KOPT-K1 (cell line): ENCODE measurements around the gene BNC2.

Experiments
- H3K27ac ChIP-seq: fragments of 200-600 bp; sonication (generic); 2 replicates; pipeline ENCODE4 v1.5.1; 2016; ENCODE audit warnings: antibody characterized with exemption, mild to moderate bottlenecking, low read depth, low read length; ENCODE audit not compliant: poor library complexity, severe bottlenecking
- H3K36me3 ChIP-seq: fragments of 200-600 bp; sonication (generic); 2 replicates; pipeline ENCODE4 v1.5.1; 2017; ENCODE audit warnings: antibody characterized with exemption, mild to moderate bottlenecking, low read length, moderate library complexity; ENCODE audit not compliant: insufficient read depth
- H3K9me3 ChIP-seq: fragments of 200-600 bp; sonication (generic); 2 replicates; pipeline ENCODE4 v1.5.1; 2017; ENCODE audit warnings: antibody characterized with exemption, low read length, mild to moderate bottlenecking; ENCODE audit not compliant: insufficient read depth, poor library complexity, severe bottlenecking

The BNC2 gene

DNA sequence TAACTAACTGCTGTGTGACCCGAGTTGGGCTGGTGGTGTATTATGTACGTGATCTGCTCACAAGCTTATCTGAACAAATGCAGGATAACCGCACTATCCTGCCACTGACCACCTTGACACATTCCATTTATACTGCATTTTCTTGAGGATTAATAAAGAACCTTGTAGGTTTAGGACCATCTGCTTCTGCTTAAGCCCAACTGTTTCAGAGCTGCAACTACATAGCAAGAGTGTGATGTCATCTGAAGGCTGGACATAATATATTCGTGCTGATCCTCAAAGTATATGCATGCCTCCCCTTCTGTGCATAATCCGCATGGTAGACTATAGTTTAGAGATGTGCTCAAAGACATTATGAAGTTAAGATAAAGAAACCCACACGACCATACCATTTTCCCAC is 435.9 kb downstream of the BNC2 start:
- H3K27ac ChIP-seq: no peak overlapping the region
- H3K36me3 ChIP-seq: no peaks in the 10 kb centered on the region
- H3K9me3 ChIP-seq: no peaks in the 10 kb centered on the region

- Histone ChIP-seq H3K9me3 (no peaks in the 10 kb centered on the region), H3K27ac (no peak overlapping the region), H3K36me3 (no peaks in the 10 kb centered on the region)
These were observed 437.0 kb downstream of the BNC2 start for GRCh38 chr9:16433494-16433893.

DNA sequence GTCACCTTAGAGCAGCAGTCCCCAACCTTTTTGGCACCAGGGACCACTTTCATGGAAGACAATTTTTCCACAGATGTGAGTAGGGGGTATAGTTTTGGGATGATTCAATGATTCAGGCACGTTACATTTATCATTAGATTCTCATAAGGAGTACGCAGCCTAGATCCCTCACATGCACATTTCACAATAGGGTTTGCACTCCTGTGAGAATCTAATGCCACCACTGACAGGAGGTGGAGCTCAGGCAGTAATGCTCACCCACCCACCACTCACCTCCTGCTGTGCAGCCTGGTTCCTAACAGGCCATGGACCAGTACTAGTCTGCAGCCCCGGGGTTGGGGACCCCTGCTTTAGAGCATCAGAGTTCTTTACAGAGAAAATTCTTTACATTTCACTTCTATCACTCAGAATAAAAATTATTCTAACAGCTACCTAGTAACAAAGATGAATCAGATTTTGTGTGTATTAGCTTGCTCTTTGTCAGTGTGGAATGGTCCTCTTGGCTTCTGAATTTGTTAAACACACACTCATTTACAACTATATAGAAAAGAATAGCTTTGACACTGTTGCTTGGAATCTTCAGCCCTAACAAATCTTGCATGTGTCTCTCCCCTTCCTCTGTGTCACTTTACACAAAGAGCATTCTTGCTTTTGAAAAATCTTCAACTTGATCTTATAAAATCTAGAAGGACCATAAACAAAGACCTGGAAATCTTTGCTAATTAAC is 438.6 kb downstream of the BNC2 start:
- H3K36me3 ChIP-seq: no peaks in the 10 kb centered on the region
- H3K9me3 ChIP-seq: no peaks in the 10 kb centered on the region
- no peak overlapping the region for H3K27ac ChIP-seq

- no peaks in the 10 kb centered on the region for H3K9me3 ChIP-seq
- no peaks in the 10 kb centered on the region for H3K36me3 ChIP-seq
- no peak overlapping the region for H3K27ac ChIP-seq
These were observed 440.8 kb downstream of the BNC2 start for GRCh38 chr9:16429671-16430070.

DNA sequence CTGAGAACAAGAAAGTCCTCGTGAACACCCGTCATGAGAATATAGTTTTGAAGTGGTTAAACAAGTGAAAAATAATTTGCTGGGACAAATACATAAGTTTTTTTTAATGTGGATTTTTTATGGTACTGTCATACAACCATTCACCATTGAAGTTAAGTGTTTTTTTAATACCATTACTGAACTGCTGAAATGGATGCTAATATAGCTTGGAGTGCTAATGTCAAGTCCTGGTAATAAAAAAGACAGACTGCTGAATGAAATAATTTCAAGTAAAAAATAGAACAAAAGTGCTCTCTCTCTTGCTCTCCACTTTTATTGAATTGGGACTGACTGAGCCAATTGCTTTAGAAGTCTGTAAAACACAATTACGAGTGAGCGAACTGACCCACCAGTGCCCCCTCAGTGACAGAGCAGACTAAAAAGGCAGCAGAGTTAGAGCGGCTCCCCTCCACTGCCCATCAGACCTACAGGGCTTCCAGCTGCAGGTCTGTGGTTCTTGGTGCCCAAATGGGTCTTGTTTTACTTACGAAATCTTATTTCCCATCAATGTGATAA is 442.5 kb downstream of the BNC2 start:
- Histone ChIP-seq H3K9me3 (no peaks in the 10 kb centered on the region), H3K36me3 (no peaks in the 10 kb centered on the region), H3K27ac (no peak overlapping the region)

GRCh38 chr9:16426716-16427115 is 443.8 kb downstream of the BNC2 start:
- Histone ChIP-seq H3K36me3 (no peaks in the 10 kb centered on the region), H3K27ac (no peak overlapping the region), H3K9me3 (no peaks in the 10 kb centered on the region)

- H3K27ac ChIP-seq: no peak overlapping the region
- no peaks in the 10 kb centered on the region for H3K9me3 ChIP-seq
- no peaks in the 10 kb centered on the region for H3K36me3 ChIP-seq
These were observed 444.8 kb downstream of the BNC2 start for GRCh38 chr9:16425562-16426231.

DNA sequence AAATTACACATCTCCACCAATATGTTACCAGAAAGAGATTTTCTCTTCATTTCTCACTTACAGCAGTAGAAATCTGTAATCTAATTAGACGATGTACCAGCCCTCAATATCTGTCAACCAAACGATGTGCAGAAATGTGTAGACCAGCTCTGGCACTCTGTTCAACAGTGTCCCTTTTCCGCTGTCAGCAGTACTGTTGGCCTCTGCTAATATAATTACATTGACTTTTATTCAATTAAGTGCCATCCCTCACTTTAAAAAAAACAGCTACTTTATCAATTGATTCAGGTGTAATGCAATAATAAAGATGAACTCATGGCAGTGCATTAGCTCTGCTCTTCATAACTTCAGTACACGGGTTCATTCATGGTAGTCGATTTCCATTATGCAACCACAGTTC is 448.4 kb downstream of the BNC2 start:
- no peaks in the 10 kb centered on the region for H3K36me3 ChIP-seq
- no peak overlapping the region for H3K27ac ChIP-seq
- no peaks in the 10 kb centered on the region for H3K9me3 ChIP-seq

GRCh38 chr9:16421532-16421931 is 448.9 kb downstream of the BNC2 start:
- H3K9me3 ChIP-seq: no peaks in the 10 kb centered on the region
- H3K27ac ChIP-seq: no peak overlapping the region
- H3K36me3 ChIP-seq: no peaks in the 10 kb centered on the region

DNA sequence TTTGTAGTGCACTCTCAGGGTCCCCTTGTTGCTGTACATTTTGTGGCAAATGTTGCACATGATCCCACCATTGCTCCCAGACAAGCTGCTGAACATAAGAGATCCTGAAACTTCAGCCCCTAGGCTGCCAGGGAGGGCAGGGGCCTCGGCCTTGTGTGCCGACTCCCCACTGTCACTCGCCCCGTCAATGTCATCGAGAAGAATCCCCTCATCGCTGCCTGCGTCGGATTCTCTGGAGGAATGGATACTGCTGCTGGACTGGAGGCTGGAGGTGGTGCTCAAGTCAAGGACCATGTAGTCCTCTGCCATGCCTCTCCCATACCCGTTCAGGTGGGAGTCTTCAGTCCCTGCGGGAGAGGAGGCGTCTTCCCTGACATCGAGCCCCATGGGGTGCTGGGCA is 451.3 kb downstream of the BNC2 start:
- Histone ChIP-seq H3K9me3 (no peaks in the 10 kb centered on the region), H3K27ac (no peak overlapping the region), H3K36me3 (no peaks in the 10 kb centered on the region)

DNA sequence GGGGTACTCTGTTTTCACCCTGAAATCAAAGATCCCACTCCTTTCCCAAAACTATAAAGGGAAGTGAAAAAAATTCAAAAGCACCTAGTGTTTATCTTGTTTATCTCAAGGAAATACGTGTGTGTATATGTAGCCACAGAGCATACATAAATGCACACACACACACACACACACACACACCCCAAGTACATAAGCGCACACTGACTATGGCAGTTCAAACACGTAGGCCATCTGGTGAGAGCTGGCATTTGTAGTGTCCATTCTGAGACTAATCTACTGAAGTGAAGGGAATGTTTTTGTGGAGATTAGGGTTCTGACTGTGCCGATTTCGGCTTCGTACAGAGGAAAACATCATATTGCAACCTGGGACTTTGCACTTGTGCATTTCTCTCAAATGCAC is 451.7 kb downstream of the BNC2 start:
- Histone ChIP-seq H3K27ac (no peak overlapping the region), H3K36me3 (no peaks in the 10 kb centered on the region)

GRCh38 chr9:16417749-16418148 is 452.7 kb downstream of the BNC2 start:
- Histone ChIP-seq H3K9me3 (no peaks in the 10 kb centered on the region), H3K27ac (no peak overlapping the region), H3K36me3 (no peaks in the 10 kb centered on the region)

More for the DNA sequence above, 451.7 kb downstream of the BNC2 start:
- no peaks in the 10 kb centered on the region for H3K9me3 ChIP-seq

GRCh38 chr9:16417161-16417560 is 453.3 kb downstream of the BNC2 start:
- Histone ChIP-seq H3K27ac (no peak overlapping the region), H3K9me3 (no peaks in the 10 kb centered on the region), H3K36me3 (no peaks in the 10 kb centered on the region)

- no peak overlapping the region for H3K27ac ChIP-seq
- H3K9me3 ChIP-seq: no peaks in the 10 kb centered on the region
- H3K36me3 ChIP-seq: no peaks in the 10 kb centered on the region
These were observed 456.0 kb downstream of the BNC2 start for GRCh38 chr9:16414451-16414850.

DNA sequence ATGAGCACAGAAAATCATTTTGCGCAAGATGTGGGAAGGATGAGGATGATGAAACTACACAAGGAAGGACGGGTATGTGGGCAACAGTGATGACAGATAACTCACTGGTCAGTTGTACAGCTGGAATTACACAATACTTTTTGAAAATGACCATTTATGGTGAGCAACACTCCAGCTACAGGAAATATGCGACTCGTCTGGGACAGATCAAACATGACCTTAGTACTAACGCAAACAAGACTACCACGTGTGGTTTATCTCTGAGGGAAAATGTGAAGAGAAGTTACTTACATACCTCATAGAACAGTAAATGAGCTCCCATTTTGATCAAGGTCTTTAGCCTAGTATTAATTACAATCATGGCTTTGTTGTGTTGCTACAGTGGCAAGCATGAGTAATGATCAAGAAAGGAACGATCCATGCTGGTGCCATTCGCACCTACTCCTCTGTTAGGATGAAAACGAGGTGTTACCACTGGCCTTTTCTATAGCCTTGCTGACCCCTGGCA is 456.9 kb downstream of the BNC2 start:
- H3K27ac ChIP-seq: no peak overlapping the region
- no peaks in the 10 kb centered on the region for H3K9me3 ChIP-seq
- no peaks in the 10 kb centered on the region for H3K36me3 ChIP-seq
